ENCODE measurements around the gene FAM177B. TPM values are rescaled to one million over a fixed set of nuclear protein-coding genes. Genes with fewer than 3 reads are reported as not detected.

FAM177B gene
- total RNA-seq, 3 donors from 2014 or later, result 4.1 to 11.6 (median 9.7) TPM

- no peak for TF ChIP-seq CTCF (IDR thresholded peaks at IDR 0.05)
- DNase-seq, result no peak
Observed at GRCh38 chr1:222702210-222702609, 34.8 kb upstream of the FAM177B start.

GRCh38 chr1:222704260-222704659 is 32.7 kb upstream of the FAM177B start:
- no peaks in the 10 kb centered on the region for H3K4me1 ChIP-seq (ENCODE audit: low read depth)
- H3K36me3 ChIP-seq (ENCODE audit: low read depth), result no peaks in the 10 kb centered on the region
- intact Hi-C loops (cut with DNase I, micrococcal nuclease), result no loop called here
- no peak for TF ChIP-seq CTCF (IDR thresholded peaks at IDR 0.05)
- no peak for DNase-seq
- no peaks in the 10 kb centered on the region for H3K9me3 ChIP-seq
- ATAC-seq, result no peak
- no peak overlapping the region for H3K4me3 ChIP-seq

More at GRCh38 chr1:222702210-222702609, 34.8 kb upstream of the FAM177B start:
- intact Hi-C loops (cut with DNase I, micrococcal nuclease), result no loop called here
- no peak for ATAC-seq
- H3K9me3 ChIP-seq, result no peaks in the 10 kb centered on the region
- no peaks in the 10 kb centered on the region for H3K4me1 ChIP-seq (ENCODE audit: low read depth)
- H3K36me3 ChIP-seq (ENCODE audit: low read depth), result no peaks in the 10 kb centered on the region
- H3K4me3 ChIP-seq, result no peak overlapping the region

- intact Hi-C loops (cut with DNase I, micrococcal nuclease), result no loop called here
- Histone ChIP-seq H3K36me3 (ENCODE audit: low read depth) (no peaks in the 10 kb centered on the region), H3K9me3 (no peaks in the 10 kb centered on the region), H3K4me1 (ENCODE audit: low read depth) (peaks cover 12% of the 10 kb centered on the region), H3K4me3 (no peak overlapping the region)
- DNase-seq (no peak), ATAC-seq (no peak)
- no peak for TF ChIP-seq CTCF (IDR thresholded peaks at IDR 0.05)
Observed at GRCh38 chr1:222706815-222707214, 30.2 kb upstream of the FAM177B start.

GRCh38 chr1:222709700-222710153 is 27.3 kb upstream of the FAM177B start:
- peaks cover 12% of the 10 kb centered on the region for H3K4me1 ChIP-seq (ENCODE audit: low read depth)
- DNase-seq, result no peak
- intact Hi-C loops (cut with DNase I, micrococcal nuclease), result loop anchor here in 1 of 2 donors (10.0 kb wide), 1 partner anchor 55 kb away; no protein-coding TSS in a partner anchor
- no peaks in the 10 kb centered on the region for H3K36me3 ChIP-seq (ENCODE audit: low read depth)
- no peak overlapping the region for H3K4me3 ChIP-seq
- no peaks in the 10 kb centered on the region for H3K9me3 ChIP-seq
- no peak for ATAC-seq
- TF ChIP-seq CTCF (IDR thresholded peaks at IDR 0.05), result no peak

- peak; percentile 65 to 79 (median 73) for DNase-seq
- Histone ChIP-seq H3K9me3 (no peaks in the 10 kb centered on the region), H3K4me3 (peak overlapping the region; percentile 83), H3K4me1 (ENCODE audit: low read depth) (peaks cover 12% of the 10 kb centered on the region), H3K36me3 (ENCODE audit: low read depth) (no peaks in the 10 kb centered on the region)
- peak; percentile 60 for ATAC-seq
- intact Hi-C loops (cut with DNase I, micrococcal nuclease), result loop anchor here in 1 of 2 donors (10.0 kb wide), 1 partner anchor 57 kb away; no protein-coding TSS in a partner anchor
- no peak for TF ChIP-seq CTCF (IDR thresholded peaks at IDR 0.05)
Observed at GRCh38 chr1:222711319-222712252, 25.4 kb upstream of the FAM177B start.
